Left kidney (tissue), 2 donors: Measurements from ENCODE around the gene FNDC3B. TPM values are rescaled to one million over a fixed set of nuclear protein-coding genes. Genes with fewer than 3 reads are reported as not detected.

Source experiments
- DNase-seq: peaks from one replicate; pipeline ENCODE4 v3.0.0-alpha.2; 2013
- polyA plus RNA-seq: library from polyadenylated mRNA; unstranded; fragments of 120-200 nt; gene quantifications from one replicate; pipeline ENCODE4 v1.2.1, GENCODE V29; 2013; ENCODE audit not compliant: insufficient read length

The FNDC3B gene
- polyA plus RNA-seq, 1 donor = 62.2 TPM

DNA sequence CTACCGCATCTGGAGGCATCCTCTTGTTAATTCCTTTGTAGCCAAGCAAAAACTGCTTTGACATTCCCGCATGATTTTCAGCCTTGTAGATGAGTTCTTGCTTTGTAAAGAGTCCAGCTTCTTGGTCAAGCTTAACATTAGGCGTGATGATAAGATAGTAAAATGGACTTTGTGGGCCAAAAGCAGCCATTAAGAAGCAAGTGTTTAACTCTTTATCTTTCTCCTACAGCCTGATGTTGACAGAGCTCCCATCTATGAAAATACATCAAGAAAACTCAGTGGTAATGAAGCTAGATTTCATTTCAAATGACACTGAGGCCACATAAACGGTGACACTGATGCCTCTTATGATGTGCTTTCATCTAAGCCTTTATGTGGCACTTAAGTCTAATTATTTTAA, 33.2 kb downstream of the FNDC3B start:
- DNase-seq = no peak

DNA sequence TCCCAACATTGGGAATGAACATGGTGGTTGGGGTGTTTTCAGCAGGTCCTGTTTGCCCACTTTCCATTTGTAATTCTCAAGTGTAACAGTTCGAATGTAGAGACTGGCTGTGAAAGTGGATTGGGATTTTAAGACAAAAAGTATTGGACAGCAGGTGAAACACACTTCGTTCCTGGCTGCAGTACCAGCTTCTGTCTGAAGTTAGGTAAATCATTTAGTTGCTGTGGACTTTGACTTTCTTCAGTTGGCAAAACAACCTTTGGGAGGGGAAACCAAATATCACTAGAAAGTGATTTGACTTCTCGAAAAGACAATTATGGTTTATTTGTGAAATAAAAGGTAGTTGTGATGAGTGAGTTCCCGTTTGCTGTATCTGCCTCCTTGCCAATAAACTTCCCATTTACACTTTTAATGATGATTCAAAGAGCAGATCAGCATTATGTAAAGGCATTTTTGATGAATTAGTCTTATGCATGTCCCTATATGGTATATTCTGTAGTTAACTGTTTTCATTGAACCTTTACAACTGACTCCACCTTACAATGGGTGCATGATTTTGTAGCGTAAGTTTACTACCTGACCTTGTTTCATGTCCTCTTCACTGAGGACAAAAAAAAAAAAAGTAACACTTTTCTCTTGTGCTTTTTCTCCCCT, 34.0 kb downstream of the FNDC3B start:
- DNase-seq = no peak

DNA sequence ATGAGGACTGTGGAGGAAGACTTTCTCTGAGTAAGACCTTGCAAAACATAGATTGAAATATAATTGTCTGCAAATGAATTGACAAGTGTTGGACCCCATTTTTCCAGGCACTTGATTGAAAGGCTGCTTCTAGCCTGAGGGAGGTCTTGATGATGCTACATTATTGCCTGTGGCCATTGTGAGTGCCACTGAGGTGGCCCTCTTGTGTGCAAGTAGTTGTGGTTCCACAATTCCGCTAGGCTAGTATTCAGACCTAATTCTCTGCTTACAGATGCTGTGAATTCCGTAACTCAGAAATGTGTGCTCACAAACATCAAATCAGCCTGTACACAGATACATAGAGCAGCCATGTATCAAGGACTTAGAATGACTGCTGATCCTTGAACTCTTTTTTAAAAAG, 34.7 kb downstream of the FNDC3B start:
- no peak for DNase-seq

GRCh38 chr3:172074586-172074985, 35.2 kb downstream of the FNDC3B start:
- no peak for DNase-seq

DNA sequence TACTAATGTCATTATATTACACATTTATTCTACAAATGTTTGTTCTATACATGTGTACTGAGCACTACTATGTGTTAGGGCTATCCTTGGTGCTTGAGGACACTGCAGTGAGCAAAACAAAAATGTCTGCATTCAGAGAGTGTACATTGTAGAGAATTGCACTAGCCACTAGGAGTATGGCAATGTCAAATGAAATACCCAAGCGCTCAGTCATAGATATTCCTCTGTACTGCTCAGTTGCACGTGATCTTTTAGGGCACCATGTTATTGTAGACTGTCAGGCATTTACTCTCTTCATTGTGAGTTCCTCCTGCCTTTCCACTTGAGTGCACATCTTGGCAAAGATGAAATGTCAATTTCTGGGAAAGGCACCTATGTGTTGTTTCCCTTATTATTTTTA, 36.8 kb downstream of the FNDC3B start:
- no peak for DNase-seq

DNA sequence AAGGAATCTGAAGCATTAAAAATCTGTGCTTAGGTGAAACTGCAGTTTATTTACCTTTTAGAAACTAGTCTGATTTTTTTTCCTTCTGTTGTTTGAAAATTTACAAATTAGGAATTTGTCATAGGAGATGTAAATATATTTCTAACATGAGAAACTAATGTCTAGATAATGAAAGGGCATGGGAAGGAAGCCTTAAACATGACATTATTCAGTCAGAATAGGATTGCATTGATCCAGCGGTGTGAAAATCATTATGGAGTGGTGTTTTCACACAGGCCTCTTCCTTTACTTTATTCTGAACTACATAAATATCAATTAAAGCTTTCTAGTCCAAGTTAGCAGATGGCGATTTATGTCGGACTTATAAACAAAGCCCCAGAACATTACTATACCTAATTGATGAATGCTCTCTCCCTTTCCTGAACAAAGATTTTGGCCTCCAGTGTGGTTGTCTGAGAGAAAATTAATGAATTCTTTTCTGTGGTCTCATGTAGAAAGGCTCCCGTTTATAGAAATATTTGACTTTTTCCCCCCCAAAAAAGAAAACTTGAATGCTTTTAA, 37.9 kb downstream of the FNDC3B start:
- DNase-seq = no peak

DNA sequence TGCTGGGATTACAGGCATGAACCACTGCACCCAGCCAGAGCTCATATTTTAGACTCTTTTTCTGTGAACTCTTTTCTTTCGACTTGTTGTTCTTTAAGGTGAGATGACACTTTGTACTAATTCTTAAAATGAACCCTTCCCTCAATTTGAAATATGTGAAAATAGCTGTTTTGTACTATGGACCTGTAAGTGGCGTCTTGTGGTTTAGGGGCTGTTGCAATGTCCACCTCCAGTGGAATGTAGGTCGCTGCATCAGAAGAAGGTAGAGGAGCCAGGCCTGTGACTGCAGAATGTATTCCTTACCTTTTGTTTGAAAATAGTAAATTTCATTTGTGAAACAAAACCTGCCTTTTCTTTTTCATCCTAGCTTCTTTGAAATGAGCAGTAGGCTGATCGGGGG, 38.9 kb downstream of the FNDC3B start:
- no peak for DNase-seq

GRCh38 chr3:172078721-172079120, 39.3 kb downstream of the FNDC3B start:
- no peak for DNase-seq

DNA sequence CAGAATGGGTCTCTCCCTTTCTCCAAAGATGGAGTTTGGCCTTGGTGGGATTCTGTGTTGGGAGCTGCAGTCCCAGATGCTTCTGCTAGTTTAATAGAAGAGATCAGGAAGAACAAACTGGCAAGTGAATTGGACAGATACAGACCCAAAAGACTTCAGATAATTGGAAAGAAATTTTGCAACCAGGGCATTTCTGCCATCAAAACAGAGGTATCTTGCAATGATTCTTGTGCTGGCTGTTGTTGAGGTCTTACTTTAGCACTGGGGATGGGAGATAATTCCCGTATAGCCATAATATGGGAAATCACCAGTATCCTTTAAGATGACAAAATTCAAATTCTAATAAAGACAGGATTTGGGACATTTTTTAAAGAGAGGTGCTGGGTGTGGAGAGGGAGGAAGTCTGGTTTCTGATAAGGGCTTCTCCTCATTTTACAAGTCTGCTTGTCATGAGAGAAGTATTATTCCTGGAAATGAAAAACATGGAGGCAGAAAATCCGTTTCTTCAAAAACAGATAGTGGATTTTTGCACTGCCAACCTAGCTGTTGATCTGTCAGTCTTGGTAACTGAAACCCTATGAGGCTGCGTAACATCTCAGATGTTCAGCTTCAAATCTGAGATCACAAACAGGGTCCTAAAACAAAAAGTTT, 40.1 kb downstream of the FNDC3B start:
- DNase-seq = no peak

- DNase-seq = no peak
These were observed 41.1 kb downstream of the FNDC3B start for GRCh38 chr3:172080503-172080902.

DNA sequence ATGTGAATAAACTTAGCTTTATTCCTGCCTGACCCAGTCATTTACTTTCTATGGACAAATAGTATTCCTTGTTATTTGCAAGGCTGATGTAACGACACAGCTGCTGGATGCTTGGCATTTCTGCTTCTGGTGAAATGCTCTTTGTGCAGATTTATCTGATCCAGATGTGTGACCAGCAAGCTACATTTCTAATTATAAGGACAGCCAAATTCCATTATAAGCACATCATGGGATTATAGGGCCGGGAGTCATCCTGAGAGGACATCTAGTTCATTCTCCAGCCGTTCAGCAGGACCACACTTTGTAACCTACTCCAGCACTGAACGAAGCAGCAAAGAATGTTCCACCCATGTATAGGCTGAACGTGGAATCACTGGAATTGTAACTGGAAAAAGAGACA, 42.9 kb downstream of the FNDC3B start:
- DNase-seq = no peak

DNA sequence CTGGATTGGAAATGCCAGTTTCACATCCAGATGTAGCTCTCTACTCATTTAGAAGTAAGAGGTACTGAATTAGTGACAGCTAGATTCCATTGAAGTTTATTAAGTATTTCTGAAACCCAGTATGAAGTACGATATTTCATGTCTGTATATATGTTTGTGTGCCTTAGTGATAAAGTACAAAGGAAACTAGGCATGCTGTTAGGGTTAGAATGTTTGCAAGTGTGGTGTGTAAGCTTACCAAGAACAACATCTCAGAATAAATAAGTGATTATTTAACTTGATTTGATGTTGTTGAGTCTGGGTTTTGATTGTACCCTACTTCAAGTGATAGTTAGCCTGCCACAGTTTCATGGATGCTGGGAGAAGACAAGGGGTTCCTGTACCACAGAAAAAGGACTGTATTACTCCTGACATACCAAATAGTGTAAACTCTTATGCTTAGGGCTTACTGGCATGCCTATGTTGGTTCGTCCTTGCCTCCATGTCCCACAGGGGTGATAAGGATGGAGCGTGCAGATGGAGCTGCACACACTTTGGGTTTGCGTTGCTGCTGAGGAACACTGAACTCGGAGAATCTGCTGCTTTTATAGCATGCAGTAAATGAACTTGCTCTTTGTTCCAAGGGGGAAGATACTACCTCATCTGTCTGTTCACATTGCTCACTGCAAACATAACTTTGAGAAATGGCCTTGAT, 43.6 kb downstream of the FNDC3B start:
- DNase-seq = no peak

DNA sequence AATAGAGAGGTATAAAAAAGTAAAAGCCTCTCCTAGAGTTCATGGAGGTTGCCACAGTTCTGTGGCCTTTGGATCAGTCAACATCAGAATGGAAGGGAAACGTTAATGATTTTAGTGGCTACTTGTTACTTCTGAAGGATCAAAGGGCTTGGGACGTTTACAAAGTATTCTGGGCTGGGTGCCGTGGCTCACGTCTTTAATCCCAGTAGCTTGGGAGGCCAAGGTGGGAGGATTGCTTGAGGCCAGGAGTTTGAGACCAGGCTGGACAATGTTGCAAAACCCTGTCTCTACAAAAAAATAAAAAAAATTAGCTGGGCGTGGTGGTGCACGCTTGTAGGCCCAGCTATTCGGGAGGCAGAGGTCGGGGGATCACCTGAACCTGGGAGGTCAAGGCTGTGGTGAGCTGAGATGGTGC, 44.6 kb downstream of the FNDC3B start:
- no peak for DNase-seq

- no peak for DNase-seq
These were observed 45.6 kb downstream of the FNDC3B start for GRCh38 chr3:172084871-172085556.

DNA sequence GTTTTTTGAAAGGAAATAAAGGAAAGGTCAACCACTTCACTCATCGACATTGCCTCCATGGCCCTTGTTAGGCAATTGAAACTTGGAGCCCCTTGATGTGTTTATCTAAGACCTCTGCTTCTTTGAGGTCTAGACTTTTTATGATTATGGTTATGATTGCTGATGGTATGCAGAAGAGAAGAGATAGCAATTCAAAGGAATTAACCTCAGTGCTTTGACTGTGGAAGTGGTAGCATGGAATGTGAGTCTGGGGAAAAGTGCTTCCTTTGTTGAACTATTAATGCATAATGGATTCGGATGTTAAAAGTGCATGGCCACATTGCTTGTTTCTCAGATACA, 46.1 kb downstream of the FNDC3B start:
- DNase-seq = no peak

GRCh38 chr3:172086071-172086470, 46.7 kb downstream of the FNDC3B start:
- no peak for DNase-seq

DNA sequence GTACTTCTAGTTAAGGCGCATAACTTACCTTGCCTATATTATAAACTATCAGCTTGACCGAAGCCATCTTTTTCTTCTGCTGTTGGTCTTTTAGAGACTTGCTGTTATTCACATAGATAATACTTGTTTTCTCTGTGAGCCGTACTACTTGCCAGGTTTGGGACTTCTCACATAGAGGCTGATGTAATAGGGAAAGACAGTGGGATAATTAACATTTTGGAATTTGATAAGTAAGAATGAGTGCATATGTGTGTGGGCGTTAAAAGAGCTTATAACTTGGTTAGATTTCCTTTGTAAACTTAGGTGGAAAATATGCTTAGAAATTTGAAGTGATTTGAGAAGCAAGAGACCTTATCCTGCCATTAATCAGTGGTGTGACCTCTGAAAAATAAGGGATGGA, 47.8 kb downstream of the FNDC3B start:
- DNase-seq = no peak

- DNase-seq = no peak
These were observed 48.5 kb downstream of the FNDC3B start for GRCh38 chr3:172087602-172088580.

DNA sequence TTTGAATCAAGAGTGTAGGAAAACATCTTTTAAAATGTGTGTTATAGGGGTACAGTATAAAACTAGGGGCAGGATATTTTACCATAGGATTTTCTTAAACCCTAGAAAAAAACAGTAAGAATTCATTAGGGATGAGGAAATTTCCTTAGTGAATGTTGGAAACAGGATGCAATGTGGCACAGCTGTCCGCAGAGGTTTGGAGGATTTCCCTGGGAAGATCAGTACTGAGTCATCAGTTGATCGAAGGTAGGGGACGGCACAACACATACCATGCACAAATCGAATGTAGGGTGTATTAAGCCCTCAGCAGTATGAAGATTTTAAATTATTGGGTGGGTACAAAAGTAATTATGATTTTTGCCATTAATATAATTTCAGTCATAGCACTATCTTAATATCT, 49.9 kb downstream of the FNDC3B start:
- DNase-seq = no peak

DNA sequence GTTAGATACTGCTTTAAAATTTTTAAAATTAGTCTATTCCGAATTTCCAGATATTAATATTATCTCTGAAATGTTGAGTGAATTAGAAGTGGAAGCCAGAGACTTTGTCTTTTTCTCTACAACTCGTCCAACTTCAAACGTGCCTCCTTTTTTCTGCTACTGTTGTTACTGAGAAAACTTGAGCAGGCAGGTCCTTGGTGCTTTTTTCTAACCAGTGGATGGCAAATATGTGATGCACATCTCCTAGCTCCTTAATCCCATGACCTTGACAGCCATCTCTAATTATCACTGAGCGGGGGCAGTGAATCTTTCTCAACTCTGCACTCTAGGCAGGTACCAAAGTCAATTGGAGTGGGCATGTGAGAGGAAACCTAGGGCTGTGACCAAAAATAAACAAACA, 50.7 kb downstream of the FNDC3B start:
- DNase-seq = no peak

DNA sequence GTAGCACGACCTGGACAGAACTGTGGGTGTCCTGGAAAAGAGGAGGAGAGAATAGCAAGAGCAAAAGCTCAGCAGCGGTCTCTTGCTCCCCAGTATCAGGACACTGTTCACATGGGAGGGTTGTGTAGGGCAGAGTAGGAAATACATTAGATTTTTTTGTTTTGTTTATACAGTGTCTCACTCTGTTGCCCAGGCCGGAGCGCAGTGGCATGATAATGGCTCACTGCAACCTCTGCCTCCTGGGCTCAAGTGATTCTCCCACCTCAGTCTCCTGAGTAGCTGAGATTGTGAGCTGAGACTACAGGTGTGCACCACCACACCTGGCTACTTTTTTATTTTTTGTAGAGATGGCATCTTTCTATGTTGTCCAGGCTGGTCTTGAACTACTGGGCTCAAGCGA, 53.3 kb downstream of the FNDC3B start:
- no peak for DNase-seq
